Sigmoid colon (tissue), 7 donors: Measurements from ENCODE around the gene TLCD1. TPM values are rescaled to one million over a fixed set of nuclear protein-coding genes. Genes with fewer than 3 reads are reported as not detected.

Experiments
- DNase-seq: peaks from one replicate; pipeline ENCODE4 v3.0.0-alpha.2; 2019
- H3K27ac ChIP-seq, 4 donors: fragments of 200-600 bp; sonication (generic); one replicate each; pipeline ENCODE4 v1.5.1; 2016 to 2019; ENCODE audit warnings: mild to moderate bottlenecking in 1 of 4
- H3K27me3 ChIP-seq, 3 donors: fragments of 200-600 bp; sonication (generic); one replicate each; pipeline ENCODE4 v1.5.1; 2019; ENCODE audit warnings: mild to moderate bottlenecking in 1 of 3
- H3K36me3 ChIP-seq, 4 donors: fragments of 200-600 bp; sonication (generic); one replicate each; pipeline ENCODE4 v1.5.1; 2016 to 2019
- H3K4me1 ChIP-seq, 4 donors: fragments of 200-600 bp; sonication (generic); one replicate each; pipeline ENCODE4 v1.5.1; 2017 to 2019
- H3K4me3 ChIP-seq, 4 donors: fragments of 200-600 bp; sonication (generic); one replicate each; pipeline ENCODE4 v1.5.1; 2017 to 2019; ENCODE audit warnings: mild to moderate bottlenecking in 2 of 4, moderate library complexity in 1 of 4
- H3K9me3 ChIP-seq, 4 donors: fragments of 200-600 bp in 3 of 4; sonication (generic) in 3 of 4; one replicate each; pipeline versions ENCODE4 v1.5.1 to v1.6.1; 2013 to 2019
- CTCF ChIP-seq, 4 experiments: fragments of 450-650 bp in 3 of 4; fragments of 200-600 bp in 1 of 4; IDR thresholded peaks; one replicate each; pipeline ENCODE4 v1.5.1; 2016 to 2019; ENCODE audit warnings: antibody characterized with exemption in 4 of 4, mild to moderate bottlenecking in 3 of 4, moderate library complexity in 2 of 4
- EP300 ChIP-seq, 4 donors: sonication (generic); formaldehyde crosslinking; IDR thresholded peaks; one replicate each; pipeline ENCODE4 v1.6.1; 2017; ENCODE audit warnings: antibody characterized with exemption in 4 of 4
- POLR2A ChIP-seq, 2 donors: fragments of 450-650 bp; IDR thresholded peaks; one replicate each; pipeline ENCODE4 v1.6.1; 2016; ENCODE audit warnings: antibody characterized with exemption in 2 of 2, mild to moderate bottlenecking in 2 of 2, moderate library complexity in 2 of 2
- POLR2AphosphoS5 ChIP-seq, 4 donors: sonication (generic); formaldehyde crosslinking; IDR thresholded peaks; one replicate each; pipeline ENCODE4 v1.6.1; 2017; ENCODE audit warnings: antibody characterized with exemption in 4 of 4
- WGBS, 2 donors: extraction: QIAGEN DNeasy Blood & Tissue Kit; methylation state at CpG; one replicate each; pipeline ENCODE4 v1.1.7; 2013; 5-methylcytosine and 5-hydroxymethylcytosine counted together
- intact Hi-C: fragments of 100-400 bp; cut with DNase I; formaldehyde crosslinking; loops from one replicate; pipeline ENCODE4 v1.15.1; 2023
- polyA plus RNA-seq, 3 donors: library from polyadenylated mRNA; stranded (reverse); fragments of 200-250 nt; gene quantifications; one replicate each; pipeline ENCODE4 v1.2.3, GENCODE V29; 2013
- total RNA-seq, 4 donors: library from RNA; depleted of rRNA; stranded (reverse); fragments of >200 nt; gene quantifications; one replicate each; pipeline ENCODE4 v1.1.0, GENCODE V29; 2016
- donor health status: healthy with polysubstance abuse.
- donor health status: Bipolar disorder and iron deficiency.
- donor health status: healthy.

TLCD1 gene
- total and polyA plus RNA-seq, 7 donors = 0.66 to 14.2 (median 2.1) TPM; not detected in 2

GRCh38 chr17:28700830-28701492 lies 25.1 kb downstream of the TLCD1 start:
- TF ChIP-seq POLR2AphosphoS5 (IDR thresholded peaks at IDR 0.05) = no peak
- TF ChIP-seq POLR2A (IDR thresholded peaks at IDR 0.05) = no peak
- no peak for TF ChIP-seq CTCF (IDR thresholded peaks at IDR 0.05)
- TF ChIP-seq EP300 (IDR thresholded peaks at IDR 0.05) = no peak
- Histone ChIP-seq H3K4me1 (no peaks in the 10 kb centered on the region), H3K9me3 (no peaks in the 10 kb centered on the region), H3K4me3 (no peak overlapping the region), H3K36me3 (peaks cover 57 to 81% (median 67%) of the 10 kb centered on the region in 4 donors), H3K27ac (no peak overlapping the region), H3K27me3 (no peaks in the 10 kb centered on the region)
- no peak for DNase-seq
- WGBS, 2 donors = 94 to 95% methylated on average over 10 of the region's 10 CpGs
- intact Hi-C loops = no loop called here

GRCh38 chr17:28700278-28700677 lies 25.8 kb downstream of the TLCD1 start:
- H3K36me3 ChIP-seq = peaks cover 64 to 88% (median 74%) of the 10 kb centered on the region in 4 donors

DNA sequence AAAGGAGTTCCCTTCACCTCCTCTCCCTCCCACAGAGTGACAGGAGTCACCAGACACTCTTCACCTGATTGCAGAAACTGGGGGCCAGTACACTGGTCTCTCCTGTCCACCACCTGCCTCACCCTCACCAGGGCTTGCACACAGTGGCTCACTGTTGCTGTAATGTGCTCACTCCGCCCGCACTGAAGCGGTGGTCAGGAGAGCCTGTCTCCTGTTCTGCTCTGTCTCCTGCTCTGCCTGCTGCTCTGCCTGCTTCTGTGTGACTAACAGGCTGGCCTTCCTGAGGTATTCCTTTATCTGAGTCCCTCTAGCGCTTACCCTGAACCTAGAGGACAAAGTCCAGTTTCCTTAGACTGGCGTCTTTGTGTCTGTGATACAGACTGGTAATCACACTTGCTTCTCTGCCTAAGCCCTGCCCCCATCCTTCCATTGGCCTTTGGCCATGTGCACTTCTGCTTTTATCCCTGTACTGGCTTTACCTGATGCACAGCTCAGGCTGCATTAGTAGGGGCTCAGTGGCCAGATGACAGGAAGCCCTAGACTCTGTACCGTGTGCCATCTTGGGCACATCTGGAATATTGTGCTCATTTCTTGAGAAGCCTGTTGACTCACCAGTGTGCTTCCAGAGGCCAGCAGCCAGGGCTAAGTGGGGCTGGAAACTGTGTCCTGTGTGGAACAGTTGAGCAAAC lies 27.6 kb downstream of the TLCD1 start:
- Histone ChIP-seq H3K9me3 (no peaks in the 10 kb centered on the region), H3K4me3 (no peak overlapping the region), H3K4me1 (no peaks in the 10 kb centered on the region), H3K27me3 (no peaks in the 10 kb centered on the region), H3K27ac (no peak overlapping the region), H3K36me3 (peaks cover 76 to 100% (median 92%) of the 10 kb centered on the region in 4 donors)
- DNase-seq = no peak
- peak in 1 of 4 experiments; percentile 6 for TF ChIP-seq CTCF (IDR thresholded peaks at IDR 0.05)
- no peak for TF ChIP-seq POLR2AphosphoS5 (IDR thresholded peaks at IDR 0.05)
- peak in 1 of 2 donors; percentile 37 for TF ChIP-seq POLR2A (IDR thresholded peaks at IDR 0.05)
- no peak for TF ChIP-seq EP300 (IDR thresholded peaks at IDR 0.05)
- intact Hi-C loops = no loop called here
- WGBS, 2 donors = 19 to 76% methylated on average over 6 of the region's 6 CpGs

More at GRCh38 chr17:28700278-28700677, 25.8 kb downstream of the TLCD1 start:
- intact Hi-C loops = no loop called here
- TF ChIP-seq POLR2A (IDR thresholded peaks at IDR 0.05) (no peak), CTCF (IDR thresholded peaks at IDR 0.05) (no peak), EP300 (IDR thresholded peaks at IDR 0.05) (no peak), POLR2AphosphoS5 (IDR thresholded peaks at IDR 0.05) (no peak)
- no peak overlapping the region for H3K27ac ChIP-seq
- no peaks in the 10 kb centered on the region for H3K4me1 ChIP-seq
- H3K27me3 ChIP-seq = no peaks in the 10 kb centered on the region
- 77 to 89% methylated on average over 8 of the region's 8 CpGs for WGBS, 2 donors
- DNase-seq = no peak
- H3K4me3 ChIP-seq = no peak overlapping the region
- no peaks in the 10 kb centered on the region for H3K9me3 ChIP-seq

DNA sequence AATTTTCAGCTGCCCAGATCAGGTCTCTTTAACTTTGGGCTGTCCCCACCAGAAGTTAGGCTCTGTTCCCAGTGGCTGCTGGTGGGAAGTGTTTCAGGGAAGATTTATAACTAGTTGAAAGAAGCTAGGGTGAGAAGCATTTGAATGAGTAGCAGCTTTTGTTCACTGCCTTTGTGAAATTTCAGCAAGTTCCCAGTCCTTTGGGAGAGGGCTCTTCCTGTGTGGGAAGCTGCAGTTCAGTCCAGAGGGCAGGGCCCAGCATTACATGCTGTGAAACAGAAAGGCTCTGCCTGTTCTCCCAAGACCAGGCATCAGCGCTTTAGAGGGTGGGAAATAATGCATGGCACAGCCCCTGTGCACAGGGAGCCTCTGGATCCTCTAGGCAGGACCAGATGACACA lies 32.2 kb downstream of the TLCD1 start:
- 95 to 97% methylated on average over 1 of the region's 1 CpG for WGBS, 2 donors
- TF ChIP-seq CTCF (IDR thresholded peaks at IDR 0.05) (no peak), EP300 (IDR thresholded peaks at IDR 0.05) (no peak), POLR2A (IDR thresholded peaks at IDR 0.05) (no peak), POLR2AphosphoS5 (IDR thresholded peaks at IDR 0.05) (no peak)
- no peaks in the 10 kb centered on the region for H3K27me3 ChIP-seq
- H3K36me3 ChIP-seq = peaks cover 71 to 100% (median 91%) of the 10 kb centered on the region in 4 donors
- H3K9me3 ChIP-seq = no peaks in the 10 kb centered on the region
- no peak overlapping the region for H3K4me3 ChIP-seq
- no peak for DNase-seq
- intact Hi-C loops = no loop called here
- H3K4me1 ChIP-seq = no peaks in the 10 kb centered on the region
- H3K27ac ChIP-seq = no peak overlapping the region
